Neural progenitor cell (in vitro differentiated cells): Measurements from ENCODE around the gene F8A3.

Source experiments
- CTCF ChIP-seq: fragments of 200-600 bp; sonication (generic); IDR thresholded peaks from 2 replicates; pipeline ENCODE4 v1.5.1; 2017; ENCODE audit warnings: antibody characterized with exemption, mild to moderate bottlenecking
- EZH2 ChIP-seq: fragments of 200-600 bp; sonication (generic); IDR thresholded peaks from 2 replicates; pipeline ENCODE4 v1.6.1; 2017; ENCODE audit warnings: antibody characterized with exemption, mild to moderate bottlenecking, moderate library complexity

GRCh38 chrX:155505296-155505695 lies 46.9 kb upstream of the F8A3 start:
- TF ChIP-seq EZH2 = no peak
- TF ChIP-seq CTCF = no peak
